GM03348 (cell line): ENCODE data around the gene LRRC14B.
A peak's percentile ranks its signal among the peaks of the same experiment; 100 is the strongest.

Experiments used
- DNase-seq: peaks from one replicate; pipeline ENCODE4 v3.0.0; 2012; ENCODE audit warnings: low spot score

LRRC14B gene

DNA sequence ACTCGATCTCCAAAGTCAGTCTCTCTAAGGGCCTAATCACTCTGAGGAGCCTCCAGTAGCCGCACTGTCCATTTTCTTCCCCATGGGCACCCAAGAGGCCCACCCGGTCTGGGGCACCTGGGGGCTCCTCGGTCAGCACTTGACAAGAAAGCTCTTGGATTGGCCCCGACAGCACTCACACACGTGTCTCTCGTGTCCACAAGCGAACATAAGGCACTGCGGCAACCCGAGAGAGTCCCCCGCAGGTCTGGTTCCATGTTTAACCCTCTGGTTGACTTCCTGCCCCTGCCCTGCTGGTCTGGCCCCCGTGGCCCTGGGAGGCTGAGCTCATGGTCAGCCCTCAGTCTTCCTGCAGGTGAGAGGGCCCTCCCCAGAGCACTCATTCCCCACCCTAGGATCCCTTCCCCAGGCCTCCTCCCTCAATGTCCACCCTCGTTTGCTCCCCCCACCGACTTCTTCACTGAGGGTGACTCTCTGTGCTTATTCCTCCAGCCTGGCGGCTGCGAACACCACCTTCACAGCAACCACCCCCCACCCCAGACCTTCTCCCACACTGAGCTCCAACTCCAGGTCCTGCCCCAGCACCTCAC lies 16.3 kb upstream of the LRRC14B start:
- DNase-seq, result no peak

DNA sequence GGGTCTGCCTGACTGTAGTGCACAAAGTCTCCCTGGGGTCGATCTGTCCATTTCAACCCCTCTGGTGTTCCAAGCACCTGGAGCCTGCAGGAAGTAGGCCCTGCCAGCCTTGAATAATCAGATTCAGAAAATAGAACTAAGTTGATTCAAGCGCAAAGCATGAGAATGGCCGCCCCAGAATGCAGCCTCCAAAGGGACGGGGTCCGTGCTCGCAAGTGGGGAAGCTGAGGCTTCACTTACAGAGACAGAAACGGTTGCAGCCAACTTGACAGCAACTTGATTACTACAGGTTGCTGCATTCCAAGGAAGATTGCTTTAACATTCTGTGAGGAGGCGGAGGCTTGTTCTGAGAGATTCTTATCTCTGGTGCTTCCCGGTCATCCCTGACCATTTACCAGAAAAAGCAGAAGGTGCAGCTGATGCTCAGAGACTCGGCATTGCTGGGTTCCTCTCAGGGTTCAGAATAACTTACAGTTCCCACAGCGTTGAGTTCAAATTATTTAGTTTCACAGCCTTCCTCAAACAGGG lies 14.9 kb upstream of the LRRC14B start:
- no peak for DNase-seq

DNA sequence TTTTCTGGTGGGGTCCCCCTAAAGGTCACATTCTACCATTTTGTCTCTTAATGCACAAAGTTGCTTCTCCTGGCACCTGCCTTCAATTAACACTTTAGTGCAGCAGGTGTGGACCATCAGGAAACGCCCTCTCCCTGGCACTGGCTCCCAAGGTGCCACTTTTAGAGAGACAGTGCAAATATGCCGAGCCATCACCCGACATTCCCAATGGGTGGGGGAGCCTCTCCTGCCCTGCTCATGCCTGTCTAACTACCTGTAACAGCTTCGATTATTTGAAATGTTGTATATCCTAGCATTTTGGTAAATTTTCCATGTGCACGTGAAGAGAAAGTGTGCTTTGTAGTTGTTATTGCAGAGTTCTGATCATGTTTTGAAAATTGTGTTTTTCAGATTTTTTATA lies 13.2 kb upstream of the LRRC14B start:
- DNase-seq, result no peak

DNA sequence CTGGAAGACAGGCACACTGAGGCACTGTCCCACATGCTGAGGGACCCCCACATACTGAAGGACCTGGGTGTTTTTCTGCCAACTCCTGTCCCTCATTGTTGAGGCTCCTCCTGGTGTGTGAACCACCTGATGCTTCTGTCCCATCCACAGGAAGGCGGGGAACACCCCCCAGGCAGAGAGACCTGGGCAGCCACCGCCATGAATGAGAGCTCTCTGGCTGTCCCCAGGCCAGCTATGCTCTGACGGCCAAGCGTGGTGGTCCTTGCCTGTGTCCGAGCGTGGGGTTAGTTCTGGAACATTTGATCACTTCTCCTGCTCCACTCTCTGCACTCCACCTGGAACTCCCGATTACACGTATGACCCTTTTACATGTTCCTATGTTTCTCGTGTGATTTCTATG lies 11.9 kb upstream of the LRRC14B start:
- no peak for DNase-seq

DNA sequence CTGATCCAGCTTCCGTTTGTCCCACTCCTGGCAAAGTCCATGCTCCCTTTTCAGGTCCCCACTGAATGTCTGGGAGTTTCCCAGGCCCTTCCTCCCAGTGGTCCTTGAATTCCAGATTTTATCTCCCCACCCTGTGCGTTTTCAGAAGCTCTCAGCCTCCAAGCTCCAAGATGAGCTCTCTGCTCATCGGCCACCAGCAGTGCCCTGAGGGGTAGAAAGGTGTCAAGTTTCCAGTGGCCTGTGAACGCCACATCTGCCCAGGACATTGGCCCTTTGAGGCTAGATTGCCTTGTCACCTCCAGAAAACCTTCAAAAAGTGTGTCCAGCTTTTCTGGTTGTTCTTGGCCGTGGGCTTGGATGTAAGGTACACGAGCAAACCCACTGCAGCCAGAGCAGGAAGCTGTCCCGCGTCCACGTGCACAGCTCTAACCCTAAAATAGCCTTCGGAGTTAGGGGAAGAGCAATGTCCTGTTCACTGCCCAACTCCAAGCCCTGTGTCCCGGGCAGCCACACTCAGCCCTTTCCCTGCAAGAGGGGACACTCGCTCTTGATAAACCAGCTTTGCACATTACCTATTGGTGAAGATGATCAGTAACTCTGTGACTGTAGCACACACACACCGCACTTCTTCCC lies 10.9 kb upstream of the LRRC14B start:
- DNase-seq, result no peak

DNA sequence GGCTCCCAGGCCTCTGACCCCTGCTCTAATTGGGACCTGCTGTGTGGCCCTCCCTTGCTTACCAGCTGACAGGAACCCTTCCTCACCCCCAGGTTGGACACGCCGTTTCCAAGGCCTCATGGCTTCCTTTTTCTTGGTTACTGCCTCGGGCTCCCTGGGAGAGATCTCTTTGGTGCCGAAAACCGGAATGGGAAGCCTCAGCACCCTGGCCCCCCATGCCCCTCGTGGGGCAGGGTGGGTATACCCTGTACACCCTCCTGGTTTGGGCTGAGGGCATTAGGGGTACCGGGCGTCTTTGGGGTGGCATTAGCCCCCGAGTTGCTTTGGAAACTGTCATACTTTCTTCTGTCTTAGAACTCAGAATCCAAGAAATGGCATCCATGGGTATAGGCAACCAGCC lies 10.1 kb upstream of the LRRC14B start:
- DNase-seq, result no peak

DNA sequence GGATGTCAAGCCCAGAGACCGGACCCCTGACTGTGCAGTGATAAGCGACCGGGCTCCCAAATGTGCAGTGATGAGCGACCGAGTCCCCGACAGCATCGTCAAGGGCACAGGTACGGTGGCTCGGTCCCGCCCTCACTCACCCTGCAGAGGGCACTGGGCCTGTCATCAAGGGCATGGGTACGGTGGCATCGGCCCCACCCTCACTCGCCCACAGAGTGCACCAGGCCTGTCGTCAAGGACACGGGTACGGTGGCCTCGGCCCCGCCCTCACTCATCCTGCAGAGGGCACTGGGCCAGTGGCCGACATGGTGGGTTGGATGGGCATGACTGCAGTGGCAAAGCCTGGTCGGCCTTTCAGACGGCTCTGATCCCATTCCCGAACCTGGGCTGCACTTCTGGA lies 9.7 kb upstream of the LRRC14B start:
- DNase-seq, result no peak

DNA sequence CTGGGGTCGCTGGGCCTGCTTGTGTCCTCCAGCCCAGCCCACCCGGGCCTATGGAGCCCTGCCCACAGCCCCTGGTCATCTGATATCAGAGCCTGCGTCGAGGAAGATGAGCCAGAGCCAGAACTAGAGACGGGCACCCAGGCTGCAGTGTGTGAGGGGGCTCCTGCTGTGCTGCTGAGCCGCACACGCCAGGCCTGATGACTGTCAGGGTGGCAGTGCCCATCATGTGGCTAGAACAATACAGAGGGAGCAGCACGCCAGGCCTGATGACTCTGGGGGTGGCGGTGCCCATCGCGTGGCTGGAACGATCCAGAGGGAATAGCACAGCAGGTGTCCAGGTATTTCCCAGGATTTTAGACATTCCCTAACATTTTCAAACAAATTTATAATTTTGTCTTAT lies 9.2 kb upstream of the LRRC14B start:
- no peak for DNase-seq

DNA sequence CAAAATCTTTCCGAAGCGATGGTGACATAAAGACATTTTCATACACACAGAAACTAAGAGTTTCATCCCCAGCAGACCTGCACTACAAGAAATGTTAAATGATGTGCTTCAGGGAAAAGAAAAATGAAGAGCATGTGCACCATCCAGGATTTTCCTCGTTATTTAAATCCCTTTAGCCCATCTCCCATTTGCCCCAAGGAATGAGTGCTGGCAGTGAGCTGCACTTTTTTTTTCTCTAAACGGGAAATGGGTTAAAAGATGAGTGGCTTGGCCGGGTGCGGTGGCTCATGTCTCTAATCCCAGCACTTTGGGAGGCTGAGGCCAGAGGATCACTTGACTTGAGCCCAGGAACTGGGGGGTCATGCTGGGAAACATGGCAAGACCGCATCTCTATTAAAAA lies 6.8 kb upstream of the LRRC14B start:
- no peak for DNase-seq

DNA sequence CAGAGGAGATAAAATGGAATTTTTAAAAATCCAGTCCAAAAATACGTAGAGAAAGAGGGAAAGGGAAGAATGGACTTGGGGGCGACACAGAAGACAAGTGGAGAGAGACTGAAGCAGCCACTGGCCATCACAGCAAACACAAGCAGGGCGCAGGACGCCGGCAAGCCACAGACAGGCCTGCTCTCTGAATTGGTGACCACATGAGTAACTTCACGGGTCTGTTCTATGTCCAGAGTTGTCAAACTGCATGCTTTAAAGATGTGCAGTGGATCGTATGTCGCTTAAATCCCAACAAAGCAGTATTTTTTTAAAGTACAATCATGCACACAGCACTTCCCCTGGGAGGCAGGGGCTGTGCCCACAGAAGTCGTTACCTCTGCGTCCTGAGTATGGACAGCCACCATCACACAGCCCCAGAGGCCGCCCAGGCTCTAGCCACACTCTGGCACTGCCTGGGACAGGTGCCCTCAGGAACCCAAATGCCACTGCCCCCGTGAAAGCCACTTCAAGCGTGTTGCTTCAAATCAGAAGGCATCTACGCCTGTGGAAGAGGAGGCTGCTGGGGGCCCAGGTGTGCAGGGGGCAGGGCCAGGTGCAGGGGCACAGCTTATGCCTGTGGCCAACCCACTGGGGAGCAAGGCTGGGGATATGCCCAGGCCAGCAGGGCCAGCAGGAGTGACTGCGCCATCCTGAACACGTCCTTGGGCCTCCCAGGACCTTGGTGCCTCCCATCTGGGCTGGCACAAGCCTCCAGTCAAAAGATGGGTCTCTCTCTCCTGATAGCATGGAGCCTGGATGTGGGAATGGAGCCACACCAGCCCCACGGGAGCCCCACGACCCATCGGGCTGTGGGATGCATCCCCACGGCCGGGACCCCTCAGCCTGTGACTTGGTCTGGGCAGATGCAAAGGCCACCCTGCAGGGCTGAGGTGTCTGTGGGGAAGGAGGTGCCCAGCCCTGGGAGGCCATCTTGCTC lies 5.9 kb upstream of the LRRC14B start:
- DNase-seq, result no peak

DNA sequence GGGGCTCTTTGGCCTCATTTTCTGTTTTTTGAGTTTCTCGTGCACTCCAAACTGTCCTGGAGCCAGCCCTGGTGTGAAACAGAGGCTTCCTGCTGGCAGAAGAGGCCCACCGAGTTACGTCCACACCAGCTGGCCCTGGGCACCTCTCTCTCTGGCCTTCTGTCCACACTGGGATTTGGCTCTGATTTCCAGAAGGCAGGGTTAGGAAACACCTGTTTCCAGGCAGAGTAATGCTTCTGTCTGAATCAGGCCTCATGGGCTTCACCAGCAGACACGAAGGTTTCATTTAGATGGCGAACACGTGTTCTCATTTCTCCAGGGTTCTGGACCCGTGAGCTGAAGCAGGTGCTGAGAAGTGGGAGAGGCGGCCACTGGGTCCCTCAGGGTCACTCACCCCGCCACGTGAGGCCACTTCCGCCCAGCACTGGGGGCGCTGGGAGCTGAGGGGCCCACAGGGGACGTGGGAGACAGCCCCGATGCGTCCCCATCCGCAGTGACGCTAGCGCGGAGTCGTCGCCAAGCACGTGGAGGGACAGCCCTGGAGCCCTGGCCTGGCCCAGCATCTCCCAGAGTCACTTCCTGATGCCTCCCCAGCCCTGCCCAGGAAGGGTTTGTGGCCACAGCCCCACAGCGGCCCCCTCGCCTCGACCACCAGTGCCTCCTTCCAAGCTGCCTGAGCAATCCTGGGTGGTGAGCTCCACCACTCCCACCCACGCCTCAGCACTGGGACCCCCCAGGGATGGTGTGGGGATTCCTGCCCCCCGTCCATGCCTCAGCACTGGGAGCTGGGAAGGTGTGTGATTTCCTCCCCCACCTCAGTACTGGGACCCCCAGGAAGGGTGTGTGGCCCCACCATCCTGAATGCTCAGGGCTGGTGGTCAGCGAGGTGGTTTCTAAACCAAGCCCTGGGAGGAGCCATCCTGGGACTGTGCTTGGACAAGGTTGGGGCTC lies 4.9 kb upstream of the LRRC14B start:
- no peak for DNase-seq

DNA sequence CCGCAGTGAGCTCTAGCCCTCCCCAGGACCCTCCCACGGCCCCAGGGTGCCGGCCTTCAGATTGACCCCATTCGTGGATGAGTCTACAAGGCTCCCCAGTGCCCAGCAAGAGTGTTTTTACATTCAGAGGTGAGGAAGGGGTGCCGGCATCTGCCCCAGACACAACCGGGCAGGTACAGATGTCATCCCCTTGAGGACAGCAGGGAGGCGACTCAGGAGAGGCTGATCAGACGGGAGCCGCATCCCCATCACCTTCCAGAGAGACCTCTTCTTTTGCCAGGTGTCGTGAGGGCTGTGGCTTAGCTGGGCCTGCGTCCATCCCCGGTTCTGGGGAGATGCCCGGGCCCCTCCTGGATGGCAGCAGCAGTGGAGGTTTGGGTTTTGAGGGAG lies 4.3 kb upstream of the LRRC14B start:
- no peak for DNase-seq

DNA sequence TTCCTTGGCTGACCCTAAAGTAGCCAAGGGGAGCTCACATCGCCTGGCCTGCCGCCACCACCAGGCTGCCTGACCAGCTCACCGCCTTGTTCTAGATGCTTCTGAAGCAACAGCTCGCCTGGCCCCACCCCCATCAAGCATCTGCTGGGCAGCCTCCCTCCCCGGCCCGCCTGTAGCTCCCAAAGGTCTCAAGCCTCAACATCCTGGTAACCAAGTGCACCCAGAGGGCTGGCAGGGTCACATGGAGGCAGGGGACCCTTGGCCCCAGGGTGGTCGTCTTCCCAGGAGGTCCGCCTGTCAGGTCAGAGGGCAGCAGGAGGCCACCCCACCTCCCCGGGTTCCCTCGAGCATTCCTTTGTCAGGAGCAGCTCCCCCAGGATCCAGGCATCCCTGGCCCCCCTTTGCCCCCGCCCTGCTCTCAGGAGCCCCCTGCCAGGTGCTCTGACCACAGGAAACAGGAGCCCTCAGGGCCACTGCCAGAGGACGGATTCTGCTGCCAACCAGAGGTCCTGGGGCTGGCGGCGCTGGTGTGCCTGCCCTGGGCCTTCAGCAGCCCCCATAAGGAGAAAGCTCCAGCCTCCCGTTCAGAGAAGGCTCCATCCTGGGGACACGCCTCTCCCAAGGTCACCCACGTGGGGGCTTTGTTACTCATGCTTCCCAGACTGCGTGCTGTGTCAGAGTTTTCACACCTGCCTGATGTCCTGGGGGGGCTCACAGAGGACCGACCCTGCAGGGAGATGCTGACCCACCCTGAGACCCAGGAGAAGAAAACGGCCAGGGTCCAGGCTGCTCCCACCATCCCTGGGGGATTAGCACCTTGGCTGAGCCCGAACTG lies 3.5 kb upstream of the LRRC14B start:
- no peak for DNase-seq

DNA sequence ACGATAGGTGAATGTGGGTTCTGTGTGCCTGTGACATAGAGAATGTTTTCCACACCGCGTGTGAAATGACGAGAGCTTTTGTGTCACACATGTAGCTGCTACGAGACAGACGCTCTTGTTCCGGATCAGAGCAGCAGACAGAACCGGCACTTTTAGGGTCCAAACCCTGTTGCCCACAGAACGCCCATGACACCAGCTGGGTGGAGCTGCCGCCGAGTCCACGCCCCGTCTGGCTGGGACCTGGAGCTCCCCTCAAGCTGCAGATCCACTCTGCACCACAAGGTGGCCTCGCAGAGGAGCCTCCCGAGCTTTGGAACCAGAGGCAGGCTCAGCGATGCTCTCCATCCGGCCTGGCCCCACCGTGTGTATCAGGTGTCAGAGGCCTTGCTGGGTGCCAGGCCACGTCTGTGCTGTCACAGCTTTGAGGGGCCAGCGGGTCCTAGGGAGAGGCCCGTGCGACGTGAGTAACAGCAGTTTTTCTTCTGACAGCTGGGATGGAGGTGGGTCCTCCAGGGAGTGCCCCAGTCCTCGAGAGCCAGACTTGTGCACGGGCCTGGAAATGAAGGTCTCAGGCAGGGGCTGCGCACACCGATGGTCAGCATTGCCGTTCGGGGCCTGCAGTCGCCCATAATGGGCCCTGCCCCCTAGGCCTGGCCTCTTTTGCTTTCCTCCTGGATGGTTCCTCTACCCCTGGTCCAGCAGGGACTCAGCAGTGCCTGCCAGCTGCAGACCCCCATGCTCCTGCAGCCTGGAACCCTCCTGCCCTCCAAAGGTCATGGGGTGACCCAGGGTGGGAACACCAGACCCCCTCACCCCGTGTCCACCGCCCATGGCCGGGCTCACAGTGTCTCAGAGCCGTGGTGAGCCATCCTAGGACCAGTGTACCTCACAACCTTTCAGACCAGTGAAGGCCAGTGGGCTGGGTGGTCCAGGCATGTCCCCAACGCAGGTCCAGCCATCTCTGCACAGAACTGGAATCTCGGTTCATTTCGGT lies 2.5 kb upstream of the LRRC14B start:
- DNase-seq, result peak; percentile 97

DNA sequence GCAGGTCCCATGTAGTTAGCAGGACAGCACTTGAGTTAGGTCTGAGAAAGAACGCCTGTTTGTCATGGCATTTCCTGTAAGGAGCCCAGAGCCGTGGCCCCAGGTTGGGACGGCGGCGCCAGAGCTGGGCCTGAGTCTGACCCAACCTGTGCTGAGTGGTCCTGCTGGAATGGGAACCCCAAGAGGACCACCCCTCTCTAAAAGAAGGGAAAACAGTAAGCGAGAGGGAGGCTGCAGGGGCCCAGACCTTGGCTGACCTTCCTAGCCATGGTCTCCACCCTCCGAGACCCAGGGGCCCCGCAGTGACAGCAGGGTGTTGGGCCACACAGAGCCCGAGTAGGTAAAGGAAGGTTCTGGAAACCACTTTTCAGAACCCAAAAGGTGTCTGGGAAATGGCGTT lies 1.8 kb upstream of the LRRC14B start:
- no peak for DNase-seq

DNA sequence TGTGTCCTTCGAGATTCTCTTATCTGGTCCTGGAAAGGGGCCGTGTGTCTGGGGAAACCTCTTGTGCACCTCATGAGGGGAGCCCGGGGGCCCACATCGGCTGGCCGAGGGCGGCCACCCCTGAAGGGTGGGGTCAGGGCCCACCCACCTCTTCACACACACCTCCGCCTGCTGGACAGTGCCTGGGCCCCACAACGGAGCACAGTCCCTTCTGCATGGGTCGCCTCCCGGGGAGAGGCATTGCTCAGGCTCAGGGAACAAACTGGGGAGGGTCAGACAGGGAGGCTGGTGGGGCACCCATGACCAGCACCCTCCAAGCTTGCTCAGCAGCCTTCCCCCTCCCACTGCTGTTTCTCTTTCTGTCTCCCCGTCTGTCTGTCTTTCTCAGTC lies 1.3 kb upstream of the LRRC14B start:
- no peak for DNase-seq

DNA sequence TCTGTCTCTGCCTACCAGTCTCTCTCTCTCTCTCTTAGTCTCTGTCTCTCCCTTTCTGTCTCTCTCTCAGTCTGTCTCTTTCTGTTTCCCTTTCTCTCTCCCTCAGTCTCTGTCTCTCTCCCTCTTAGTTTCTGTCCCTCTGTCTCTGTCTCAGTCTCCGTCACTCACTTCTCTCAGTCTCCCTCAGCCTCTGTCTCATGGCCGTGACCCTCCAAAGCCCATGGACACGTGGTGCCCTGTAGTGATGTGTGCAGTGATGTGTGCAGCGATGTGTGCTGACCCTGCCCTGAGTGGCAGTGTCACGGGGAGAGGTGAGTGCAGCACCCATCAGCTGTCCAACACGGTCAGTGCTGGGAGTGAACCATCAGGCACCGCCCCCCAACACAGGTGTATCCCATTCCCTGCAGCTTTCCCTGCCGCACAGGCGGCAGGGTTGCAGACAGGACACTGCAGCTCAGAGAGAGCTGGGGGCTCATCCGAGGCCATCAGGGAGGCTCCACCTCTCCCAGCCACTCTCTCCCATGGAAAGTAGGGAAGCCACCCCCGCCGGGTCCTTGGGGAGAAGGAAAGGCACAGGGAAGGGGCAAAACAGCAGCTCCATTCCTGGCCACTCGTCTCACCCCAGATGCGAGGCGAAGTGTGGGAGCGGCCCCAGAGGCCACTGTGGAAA lies 794 bp upstream of the LRRC14B start:
- DNase-seq, result no peak

DNA sequence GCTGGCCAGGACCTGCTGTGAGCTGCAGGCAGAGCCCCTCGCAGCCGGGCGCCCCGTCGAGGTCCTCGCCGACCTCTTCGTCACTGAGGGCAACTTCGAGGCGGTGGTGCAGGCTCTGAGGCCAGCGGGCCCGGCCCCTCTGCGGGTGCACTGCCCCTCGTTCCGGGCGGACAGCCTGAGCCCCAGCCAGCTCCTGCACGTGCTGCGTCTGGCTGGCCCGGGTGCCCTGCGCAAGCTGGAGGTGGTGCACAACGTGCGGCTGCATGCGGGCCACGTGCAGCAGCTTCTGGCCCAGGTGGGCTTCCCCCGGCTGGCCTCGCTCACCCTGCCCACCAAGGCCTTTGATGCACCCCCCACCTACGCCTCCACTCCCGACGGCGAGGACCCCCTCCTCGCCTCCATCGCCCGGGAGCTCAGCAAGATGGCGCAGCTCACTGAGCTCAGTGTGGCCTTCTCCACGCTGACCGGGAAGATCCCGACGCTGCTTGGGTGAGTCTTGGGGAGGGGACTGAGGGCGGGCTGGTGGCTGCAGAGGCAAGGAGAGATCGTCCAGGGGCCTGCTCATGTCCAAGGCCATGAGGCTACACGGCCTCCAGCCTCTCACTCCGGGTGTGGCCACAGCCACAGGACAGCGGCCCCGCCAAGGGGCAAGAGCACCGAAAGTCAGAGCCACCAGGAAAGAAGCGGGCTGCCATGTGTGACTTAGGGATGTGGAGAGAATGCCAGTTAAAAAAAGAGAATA lies 825 bp downstream of the LRRC14B start:
- no peak for DNase-seq

DNA sequence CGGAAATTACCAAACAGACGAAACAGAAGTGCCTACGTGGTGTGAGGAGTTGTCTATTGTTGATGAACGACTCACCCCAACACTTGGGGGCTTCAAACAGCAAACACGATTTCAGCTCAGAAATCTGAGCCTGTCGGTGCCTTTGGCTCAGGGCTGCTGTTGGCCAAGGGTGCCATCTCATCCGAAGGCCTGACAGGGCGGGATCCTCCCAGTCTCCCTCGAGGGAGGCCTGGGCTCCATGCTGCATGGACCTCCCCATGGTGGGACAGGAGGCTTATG lies 1.3 kb downstream of the LRRC14B start:
- no peak for DNase-seq
